Trophoblast cell (in vitro differentiated cells and primary cell): Measurements from ENCODE around the gene GADD45GIP1.

ENCODE experiments used
- DNase-seq, 2 donors: peaks; one replicate each; pipeline ENCODE4 v3.0.0-alpha.2; 2016
- H2AFZ ChIP-seq: 2 replicates; pipeline ENCODE4 v1.6.1; 2013; ENCODE audit warnings: low read length, moderate library complexity, mild to moderate bottlenecking; ENCODE audit not compliant: insufficient read depth, poor library complexity
- H2AK5ac ChIP-seq: 2 replicates; pipeline ENCODE4 v1.6.1; 2013; ENCODE audit warnings: mild to moderate bottlenecking, low read length
- H2BK120ac ChIP-seq: 2 replicates; pipeline ENCODE4 v1.6.1; 2013; ENCODE audit warnings: low read length, mild to moderate bottlenecking, moderate library complexity; ENCODE audit not compliant: insufficient read depth, poor library complexity
- H2BK12ac ChIP-seq: 2 replicates; pipeline ENCODE4 v1.6.1; 2013; ENCODE audit warnings: mild to moderate bottlenecking, low read length, moderate library complexity
- H2BK5ac ChIP-seq: 2 replicates; pipeline ENCODE4 v1.6.1; 2013; ENCODE audit warnings: low read length, low read depth, moderate library complexity, mild to moderate bottlenecking; ENCODE audit not compliant: poor library complexity
- H3K14ac ChIP-seq: 2 replicates; pipeline ENCODE4 v1.6.1; 2013; ENCODE audit warnings: mild to moderate bottlenecking, low read length
- H3K18ac ChIP-seq: 2 replicates; pipeline ENCODE4 v1.6.1; 2013; ENCODE audit warnings: mild to moderate bottlenecking, low read length
- H3K23ac ChIP-seq: 2 replicates; pipeline ENCODE4 v1.6.1; 2013; ENCODE audit warnings: low read length
- H3K27ac ChIP-seq: 2 replicates; pipeline ENCODE4 v1.5.1; 2013; ENCODE audit warnings: low read depth, mild to moderate bottlenecking, inconsistent platforms, low read length, moderate library complexity
- H3K27me3 ChIP-seq: 2 replicates; pipeline ENCODE4 v1.6.1; 2013; ENCODE audit warnings: inconsistent platforms, mild to moderate bottlenecking, low read length, moderate library complexity; ENCODE audit not compliant: insufficient read depth
- H3K36me3 ChIP-seq, 2 experiments: 1 replicate in 1 of 2; 2 replicates in 1 of 2; pipeline ENCODE4 v1.6.1; 2013; ENCODE audit warnings: low read length in 2 of 2, mild to moderate bottlenecking in 2 of 2, moderate library complexity in 1 of 2; ENCODE audit not compliant: insufficient read depth in 2 of 2, control insufficient read depth in 1 of 2
- H3K4ac ChIP-seq: 2 replicates; pipeline ENCODE4 v1.6.1; 2013; ENCODE audit warnings: low read depth, mild to moderate bottlenecking, low read length, moderate library complexity
- H3K4me1 ChIP-seq, 2 experiments: 1 replicate in 1 of 2; 2 replicates in 1 of 2; pipeline ENCODE4 v1.6.1; 2013; ENCODE audit warnings: low read length in 2 of 2, mild to moderate bottlenecking in 2 of 2, moderate library complexity in 1 of 2; ENCODE audit not compliant: insufficient read depth in 2 of 2, control insufficient read depth in 1 of 2
- H3K4me2 ChIP-seq: 2 replicates; pipeline ENCODE4 v1.6.1; 2013; ENCODE audit warnings: inconsistent platforms, mild to moderate bottlenecking, low read length, moderate library complexity
- H3K4me3 ChIP-seq: 2 replicates; pipeline ENCODE4 v1.5.1; 2013; ENCODE audit warnings: mild to moderate bottlenecking, low read depth, low read length, inconsistent platforms
- H3K79me1 ChIP-seq: one replicate; pipeline ENCODE4 v1.6.1; 2013; ENCODE audit warnings: low read length
- H3K79me2 ChIP-seq: 2 replicates; pipeline ENCODE4 v1.6.1; 2013; ENCODE audit warnings: low read length, mild to moderate bottlenecking; ENCODE audit not compliant: control insufficient read depth, insufficient read depth, poor library complexity
- H3K9ac ChIP-seq: 2 replicates; pipeline ENCODE4 v1.6.1; 2013; ENCODE audit warnings: mild to moderate bottlenecking, low read length
- H3K9me3 ChIP-seq: 2 replicates; pipeline ENCODE4 v1.6.1; 2013; ENCODE audit warnings: low read depth, mild to moderate bottlenecking, control low read depth, inconsistent platforms, low read length; ENCODE audit not compliant: insufficient read depth
- H4K12ac ChIP-seq: 2 replicates; pipeline ENCODE4 v1.6.1; 2013; ENCODE audit warnings: low read depth, mild to moderate bottlenecking, low read length, moderate library complexity
- H4K8ac ChIP-seq: 2 replicates; pipeline ENCODE4 v1.6.1; 2013; ENCODE audit warnings: low read depth, mild to moderate bottlenecking, low read length, moderate library complexity
- H4K91ac ChIP-seq: one replicate; pipeline ENCODE4 v1.6.1; 2013; ENCODE audit warnings: low read depth, mild to moderate bottlenecking, low read length, moderate library complexity
- WGBS: extraction: QIAGEN DNeasy Blood & Tissue Kit; methylation state at CpG from one replicate; pipeline ENCODE4 v1.1.7; 2013; ENCODE audit warnings: missing lambda C conversion rate; ENCODE audit not compliant: insufficient read length, insufficient coverage; ENCODE audit errors: extremely low coverage; 5-methylcytosine and 5-hydroxymethylcytosine counted together

GADD45GIP1 gene

GRCh38 chr19:12939975-12940423 lies 17.0 kb downstream of the GADD45GIP1 start:
- peak overlapping the region; percentile 97 for H3K4ac ChIP-seq
- H4K12ac ChIP-seq, result no peak overlapping the region
- peak overlapping the region; percentile 1 for H2BK5ac ChIP-seq
- peaks cover 22% of the 10 kb centered on the region for H3K79me2 ChIP-seq
- H3K9me3 ChIP-seq, result peaks cover 2% of the 10 kb centered on the region
- peaks cover 18 to 22% of the 10 kb centered on the region in 2 experiments for H3K4me1 ChIP-seq
- H3K4me3 ChIP-seq, result peak overlapping the region; percentile 4
- H2AK5ac ChIP-seq, result no peak overlapping the region
- H3K27ac ChIP-seq, result peak overlapping the region; percentile 25
- H3K79me1 ChIP-seq, result peaks cover 16% of the 10 kb centered on the region
- no peak overlapping the region for H2BK120ac ChIP-seq
- no peak overlapping the region for H4K91ac ChIP-seq
- H3K27me3 ChIP-seq, result no peaks in the 10 kb centered on the region
- no peak overlapping the region for H2BK12ac ChIP-seq
- H3K4me2 ChIP-seq, result peak overlapping the region; percentile 52
- WGBS, result no CpG with 5 or more reads among the region's 10 CpGs
- H4K8ac ChIP-seq, result no peak overlapping the region
- H3K36me3 ChIP-seq, result peaks cover 47 to 52% of the 10 kb centered on the region in 2 experiments
- H2AFZ ChIP-seq, result no peak overlapping the region
- no peak overlapping the region for H3K14ac ChIP-seq
- peak overlapping the region; percentile 65 for H3K9ac ChIP-seq
- no peak for DNase-seq
- H3K18ac ChIP-seq, result peak overlapping the region; percentile 11
- H3K23ac ChIP-seq, result no peak overlapping the region

GRCh38 chr19:12938779-12939601 lies 18.0 kb downstream of the GADD45GIP1 start:
- Histone ChIP-seq H3K79me2 (peaks cover 22% of the 10 kb centered on the region), H3K4me1 (peaks cover 18 to 22% of the 10 kb centered on the region in 2 experiments), H3K4ac (peak overlapping the region; percentile 92), H4K8ac (peak overlapping the region; percentile 49), H2BK5ac (peak overlapping the region; percentile 52), H3K9ac (peak overlapping the region; percentile 98), H3K9me3 (peaks cover 2% of the 10 kb centered on the region), H3K14ac (peak overlapping the region; percentile 81), H4K91ac (peak overlapping the region; percentile 82), H3K27me3 (no peaks in the 10 kb centered on the region), H3K23ac (no peak overlapping the region), H2AFZ (peak overlapping the region; percentile 12), H3K4me3 (peak overlapping the region; percentile 99), H4K12ac (peak overlapping the region; percentile 55), H3K27ac (peak overlapping the region; percentile 31), H3K18ac (peak overlapping the region; percentile 58), H2BK12ac (no peak overlapping the region), H2BK120ac (peak overlapping the region; percentile 44), H3K4me2 (peak overlapping the region; percentile 74), H3K36me3 (peaks cover 42 to 44% of the 10 kb centered on the region in 2 experiments), H3K79me1 (peaks cover 16% of the 10 kb centered on the region), H2AK5ac (peak overlapping the region; percentile 75)
- DNase-seq, result peak in 1 of 2 donors; percentile 64
- WGBS, result no CpG with 5 or more reads among the region's 54 CpGs

GRCh38 chr19:12937927-12938778 lies 18.9 kb downstream of the GADD45GIP1 start, which contains the start of gene CALR:
CALR (plus strand) TSS chr19:12938609; CDS start chr19:12938680, 71 bp downstream.
- H3K18ac ChIP-seq, result peak within 1 kb of the TSS; percentile 88
- H3K14ac ChIP-seq, result peak within 1 kb of the TSS; percentile 95
- H3K36me3 ChIP-seq, result peaks cover 35 to 37% of the 10 kb centered on the region in 2 experiments
- H4K8ac ChIP-seq, result peak within 1 kb of the TSS; percentile 95
- peaks cover 26% of the 10 kb centered on the region for H3K79me2 ChIP-seq
- H3K23ac ChIP-seq, result no peak within 1 kb of the TSS
- peak within 1 kb of the TSS; percentile 93 for H3K4ac ChIP-seq
- H3K9me3 ChIP-seq, result peaks cover 2% of the 10 kb centered on the region
- peak; percentile 98 to 100 for DNase-seq
- peak within 1 kb of the TSS; percentile 96 for H4K12ac ChIP-seq
- no peaks in the 10 kb centered on the region for H3K27me3 ChIP-seq
- H3K79me1 ChIP-seq, result peaks cover 22% of the 10 kb centered on the region
- H2AFZ ChIP-seq, result peak within 1 kb of the TSS; percentile 90
- peak within 1 kb of the TSS; percentile 99 for H3K4me3 ChIP-seq
- H2BK12ac ChIP-seq, result peak within 1 kb of the TSS; percentile 20
- peak within 1 kb of the TSS; percentile 82 for H3K4me2 ChIP-seq
- H2BK120ac ChIP-seq, result peak within 1 kb of the TSS; percentile 82
- peak within 1 kb of the TSS; percentile 55 for H2BK5ac ChIP-seq
- H2AK5ac ChIP-seq, result peak within 1 kb of the TSS; percentile 96
- peak within 1 kb of the TSS; percentile 93 for H4K91ac ChIP-seq
- H3K27ac ChIP-seq, result peak within 1 kb of the TSS; percentile 31
- H3K9ac ChIP-seq, result peak within 1 kb of the TSS; percentile 98
- WGBS, result no CpG with 5 or more reads among the region's 63 CpGs
- H3K4me1 ChIP-seq, result peaks cover 16 to 18% of the 10 kb centered on the region in 2 experiments
